ENCODE data around the gene FGF14. TPM values are rescaled to one million over a fixed set of nuclear protein-coding genes. Genes with fewer than 3 reads are reported as not detected.
A peak's percentile ranks its signal among the peaks of the same experiment; 100 is the strongest.
"Not testable (repeated sequence)": the region's sequence is repeated elsewhere in the genome, so short reads cannot be mapped to it uniquely, and the experiment has no call there.

The FGF14 gene
- total RNA-seq, 2 donors from 2014 or later, result under 0.01 to 0.28 TPM

- Histone ChIP-seq H3K9me3 (no peaks in the 10 kb centered on the region), H3K27me3 (replicated peaks; ENCODE audit: insufficient read depth) (no peaks in the 10 kb centered on the region), H3K36me3 (no peaks in the 10 kb centered on the region), H3K4me3 (no peak overlapping the region), H3K4me1 (replicated peaks) (no peaks in the 10 kb centered on the region), H3K27ac (no peak overlapping the region)
- intact Hi-C loops (cut with DNase I), result no loop called here
- 94% methylated on average over 1 of the region's 1 CpG for WGBS
- no peak for TF ChIP-seq POLR2AphosphoS5 (IDR thresholded peaks at IDR 0.05)
- TF ChIP-seq POLR2A (IDR thresholded peaks at IDR 0.05), result no peak
- TF ChIP-seq CTCF (IDR thresholded peaks at IDR 0.05), result no peak
- no peak for DNase-seq (ENCODE audit: low spot score)
Measured at GRCh38 chr13:102142473-102142826, 259.4 kb downstream of the FGF14 start.

- no peak overlapping the region for H3K27ac ChIP-seq
- WGBS, result 33% methylated on average over 4 of the region's 4 CpGs
- no peaks in the 10 kb centered on the region for H3K27me3 ChIP-seq (replicated peaks; ENCODE audit: insufficient read depth)
- no peaks in the 10 kb centered on the region for H3K9me3 ChIP-seq
- TF ChIP-seq CTCF (IDR thresholded peaks at IDR 0.05) (peak in 3 of 4 experiments; percentile 25 to 64 (median 48)), POLR2A (IDR thresholded peaks at IDR 0.05) (no peak), POLR2AphosphoS5 (IDR thresholded peaks at IDR 0.05) (no peak)
- H3K4me1 ChIP-seq (replicated peaks), result no peaks in the 10 kb centered on the region
- no peak for DNase-seq (ENCODE audit: low spot score)
- H3K4me3 ChIP-seq, result no peak overlapping the region
- intact Hi-C loops (cut with DNase I), result no loop called here
- no peaks in the 10 kb centered on the region for H3K36me3 ChIP-seq
Measured at GRCh38 chr13:102141625-102142472, 260.0 kb downstream of the FGF14 start.

- intact Hi-C loops (cut with DNase I), result no loop called here
- WGBS, result 31% methylated on average over 4 of the region's 4 CpGs
Measured at GRCh38 chr13:102139626-102140025, 262.2 kb downstream of the FGF14 start.

GRCh38 chr13:102138635-102139190, 263.1 kb downstream of the FGF14 start:
- 81% methylated on average over 3 of the region's 3 CpGs for WGBS
- no peak overlapping the region for H3K4me3 ChIP-seq
- H3K9me3 ChIP-seq, result no peaks in the 10 kb centered on the region
- no peaks in the 10 kb centered on the region for H3K36me3 ChIP-seq
- H3K4me1 ChIP-seq (replicated peaks), result no peaks in the 10 kb centered on the region
- TF ChIP-seq CTCF (IDR thresholded peaks at IDR 0.05) (no peak), POLR2AphosphoS5 (IDR thresholded peaks at IDR 0.05) (no peak), POLR2A (IDR thresholded peaks at IDR 0.05) (no peak)
- H3K27ac ChIP-seq, result no peak overlapping the region
- intact Hi-C loops (cut with DNase I), result no loop called here
- H3K27me3 ChIP-seq (replicated peaks; ENCODE audit: insufficient read depth), result no peaks in the 10 kb centered on the region
- DNase-seq (ENCODE audit: low spot score), result no peak

More at GRCh38 chr13:102139626-102140025, 262.2 kb downstream of the FGF14 start:
- Histone ChIP-seq H3K27me3 (replicated peaks; ENCODE audit: insufficient read depth) (no peaks in the 10 kb centered on the region), H3K4me3 (no peak overlapping the region), H3K4me1 (replicated peaks) (no peaks in the 10 kb centered on the region), H3K27ac (no peak overlapping the region), H3K9me3 (no peaks in the 10 kb centered on the region), H3K36me3 (no peaks in the 10 kb centered on the region)
- no peak for DNase-seq (ENCODE audit: low spot score)
- no peak for TF ChIP-seq POLR2A (IDR thresholded peaks at IDR 0.05)
- no peak for TF ChIP-seq CTCF (IDR thresholded peaks at IDR 0.05)
- TF ChIP-seq POLR2AphosphoS5 (IDR thresholded peaks at IDR 0.05), result no peak

- H3K27ac ChIP-seq; H3K4me1 ChIP-seq (replicated peaks); intact Hi-C loops (cut with DNase I); DNase-seq (ENCODE audit: low spot score); H3K9me3 ChIP-seq; H3K27me3 ChIP-seq (replicated peaks; ENCODE audit: insufficient read depth); H3K36me3 ChIP-seq; H3K4me3 ChIP-seq: not testable (repeated sequence)
- 98% methylated on average over 4 of the region's 4 CpGs for WGBS
Measured at GRCh38 chr13:102137904-102138303, 263.9 kb downstream of the FGF14 start.
